SK-N-SH (cell line): Measurements from ENCODE around the gene PARN.

ENCODE experiments used
- CHD2 ChIP-seq: fragments of 150-350 bp; IDR thresholded peaks from 2 replicates; pipeline ENCODE4 v1.6.1; 2018; ENCODE audit warnings: low read length; ENCODE audit not compliant: partially characterized antibody
- FOSL2 ChIP-seq: IDR thresholded peaks from 2 replicates; pipeline ENCODE4 v1.4.0; 2012; ENCODE audit warnings: low read depth, mild to moderate bottlenecking, moderate library complexity, borderline replicate concordance
- FOXM1 ChIP-seq: IDR thresholded peaks from 2 replicates; pipeline ENCODE4 v1.4.0; 2012; ENCODE audit warnings: low read depth, mild to moderate bottlenecking
- JUND ChIP-seq: IDR thresholded peaks from 2 replicates; pipeline ENCODE4 v1.4.0; 2012
- POLR2AphosphoS5 ChIP-seq: IDR thresholded peaks from 2 replicates; pipeline ENCODE4 v1.6.1; 2012; ENCODE audit warnings: low read depth, low read length
- RFX5 ChIP-seq: IDR thresholded peaks from 2 replicates; pipeline ENCODE4 v1.6.1; 2012; ENCODE audit warnings: mild to moderate bottlenecking, improper control_type of control experiment, low read length
- TCF12 ChIP-seq: IDR thresholded peaks from 2 replicates; pipeline ENCODE4 v1.4.0; 2012
- TF ChIP-seq, protein P1 (sequence below): fragments of 200-600 bp; sonication (generic); IDR thresholded peaks from 2 replicates; pipeline ENCODE4 v1.6.1; 2017; ENCODE audit warnings: antibody characterized with exemption, mild to moderate bottlenecking, moderate library complexity

DNA sequence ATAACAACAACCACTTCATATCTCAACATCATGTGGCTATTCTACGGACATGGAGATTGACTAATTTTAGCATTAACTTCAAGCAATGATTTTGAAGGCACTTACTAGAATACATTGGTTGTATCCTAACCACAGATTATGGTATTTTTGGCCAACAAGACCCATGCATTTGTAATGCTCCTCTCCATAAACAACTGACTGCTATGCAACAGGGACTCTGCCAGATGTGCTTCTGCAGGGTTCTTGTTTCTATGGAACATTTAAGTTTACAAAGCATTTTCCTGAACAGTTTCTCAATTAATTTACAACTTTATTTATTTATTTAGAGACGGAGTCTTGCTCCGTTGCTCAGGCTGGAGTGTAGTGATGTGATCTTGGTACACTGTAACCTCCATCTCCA, 178.0 kb downstream of the PARN start:
- TF ChIP-seq CHD2 (no peak), JUND (no peak), FOXM1 (no peak), POLR2AphosphoS5 (no peak), TCF12 (no peak), RFX5 (no peak), FOSL2 (no peak)
- TF ChIP-seq, protein P1, sequence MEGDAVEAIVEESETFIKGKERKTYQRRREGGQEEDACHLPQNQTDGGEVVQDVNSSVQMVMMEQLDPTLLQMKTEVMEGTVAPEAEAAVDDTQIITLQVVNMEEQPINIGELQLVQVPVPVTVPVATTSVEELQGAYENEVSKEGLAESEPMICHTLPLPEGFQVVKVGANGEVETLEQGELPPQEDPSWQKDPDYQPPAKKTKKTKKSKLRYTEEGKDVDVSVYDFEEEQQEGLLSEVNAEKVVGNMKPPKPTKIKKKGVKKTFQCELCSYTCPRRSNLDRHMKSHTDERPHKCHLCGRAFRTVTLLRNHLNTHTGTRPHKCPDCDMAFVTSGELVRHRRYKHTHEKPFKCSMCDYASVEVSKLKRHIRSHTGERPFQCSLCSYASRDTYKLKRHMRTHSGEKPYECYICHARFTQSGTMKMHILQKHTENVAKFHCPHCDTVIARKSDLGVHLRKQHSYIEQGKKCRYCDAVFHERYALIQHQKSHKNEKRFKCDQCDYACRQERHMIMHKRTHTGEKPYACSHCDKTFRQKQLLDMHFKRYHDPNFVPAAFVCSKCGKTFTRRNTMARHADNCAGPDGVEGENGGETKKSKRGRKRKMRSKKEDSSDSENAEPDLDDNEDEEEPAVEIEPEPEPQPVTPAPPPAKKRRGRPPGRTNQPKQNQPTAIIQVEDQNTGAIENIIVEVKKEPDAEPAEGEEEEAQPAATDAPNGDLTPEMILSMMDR: no peak
